Endothelial cell (in vitro differentiated cells): Measurements from ENCODE around the gene RGS2. TPM values are rescaled to one million over a fixed set of nuclear protein-coding genes. Genes with fewer than 3 reads are reported as not detected.

Experiments used
- DNase-seq: peaks from one replicate; pipeline ENCODE4 v3.0.0; 2021; ENCODE audit warnings: low spot score
- H3K27ac Mint-ChIP-seq: one replicate; pipeline ENCODE4 v1.8.0; 2021; ENCODE audit warnings: mixed read lengths, inconsistent platforms; ENCODE audit not compliant: unreplicated experiment
- H3K27me3 Mint-ChIP-seq: one replicate; pipeline ENCODE4 v1.8.0; 2021; ENCODE audit warnings: mild to moderate bottlenecking, moderate library complexity, mixed read lengths, inconsistent platforms; ENCODE audit not compliant: unreplicated experiment
- H3K36me3 Mint-ChIP-seq: one replicate; pipeline ENCODE4 v1.8.0; 2021; ENCODE audit warnings: mild to moderate bottlenecking, low read depth, mixed read lengths, inconsistent platforms; ENCODE audit not compliant: unreplicated experiment
- H3K4me1 Mint-ChIP-seq: one replicate; pipeline ENCODE4 v1.8.0; 2021; ENCODE audit warnings: mild to moderate bottlenecking, mixed read lengths, inconsistent platforms; ENCODE audit not compliant: unreplicated experiment
- H3K4me3 Mint-ChIP-seq: one replicate; pipeline ENCODE4 v1.8.0; 2021; ENCODE audit warnings: mild to moderate bottlenecking, mixed read lengths, inconsistent platforms; ENCODE audit not compliant: unreplicated experiment
- H3K9me3 Mint-ChIP-seq: one replicate; pipeline ENCODE4 v1.8.0; 2021; ENCODE audit warnings: mixed read lengths, inconsistent platforms; ENCODE audit not compliant: unreplicated experiment
- total RNA-seq: library from RNA; stranded (reverse); fragmentation: NEBNext Ultra II Directional; extraction: Animal tissue kit (Norgen Biotek cat#: 25700); gene quantifications from one replicate; pipeline ENCODE4 v1.2.1, GENCODE V29; 2021; ENCODE audit not compliant: unreplicated experiment
- TF ChIP-seq, protein P1 (sequence below): fragments of 200-600 bp; sonication (generic); IDR thresholded peaks from one replicate; pipeline ENCODE4 v1.5.0; 2021; ENCODE audit warnings: antibody characterized with exemption; ENCODE audit not compliant: unreplicated experiment

Gene RGS2
- total RNA-seq, 1 donor from 2014 or later: 4.7 TPM

DNA sequence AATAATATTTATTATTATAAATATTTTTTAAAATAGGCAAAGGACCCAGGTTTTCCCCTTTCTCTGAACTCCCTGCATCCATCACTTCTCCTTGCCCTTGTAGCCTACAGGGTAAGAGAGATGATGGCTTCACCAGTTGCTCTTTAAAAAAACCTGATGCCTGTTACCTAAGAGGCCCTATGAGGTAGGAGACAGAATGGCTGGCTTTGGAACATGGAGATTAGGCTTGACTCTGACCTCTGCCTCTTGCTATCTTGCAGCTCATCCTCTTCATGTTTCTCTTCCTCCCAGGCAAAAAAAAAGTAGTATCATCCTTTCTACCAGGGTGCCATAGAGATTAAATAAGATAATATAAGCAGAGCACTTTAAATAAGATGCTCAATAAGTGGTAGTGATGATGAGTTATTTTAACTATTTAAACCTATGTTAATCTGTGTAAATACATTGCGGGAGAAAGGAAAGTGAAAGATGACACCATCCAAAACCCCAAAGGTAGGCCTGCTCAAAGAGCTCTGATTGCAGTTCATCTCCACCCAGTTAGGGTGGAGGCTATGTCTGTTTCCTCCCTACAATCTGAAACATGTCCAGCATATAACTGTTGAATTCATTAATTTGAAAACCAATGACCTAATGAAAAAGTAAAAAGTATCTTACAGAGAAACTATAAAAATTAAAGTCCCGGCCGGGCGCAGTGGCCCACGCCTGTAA, 51.8 kb downstream of the RGS2 start:
- H3K4me1 Mint-ChIP-seq: no peaks in the 10 kb centered on the region
- no peaks in the 10 kb centered on the region for H3K27me3 Mint-ChIP-seq
- TF ChIP-seq, protein P1, sequence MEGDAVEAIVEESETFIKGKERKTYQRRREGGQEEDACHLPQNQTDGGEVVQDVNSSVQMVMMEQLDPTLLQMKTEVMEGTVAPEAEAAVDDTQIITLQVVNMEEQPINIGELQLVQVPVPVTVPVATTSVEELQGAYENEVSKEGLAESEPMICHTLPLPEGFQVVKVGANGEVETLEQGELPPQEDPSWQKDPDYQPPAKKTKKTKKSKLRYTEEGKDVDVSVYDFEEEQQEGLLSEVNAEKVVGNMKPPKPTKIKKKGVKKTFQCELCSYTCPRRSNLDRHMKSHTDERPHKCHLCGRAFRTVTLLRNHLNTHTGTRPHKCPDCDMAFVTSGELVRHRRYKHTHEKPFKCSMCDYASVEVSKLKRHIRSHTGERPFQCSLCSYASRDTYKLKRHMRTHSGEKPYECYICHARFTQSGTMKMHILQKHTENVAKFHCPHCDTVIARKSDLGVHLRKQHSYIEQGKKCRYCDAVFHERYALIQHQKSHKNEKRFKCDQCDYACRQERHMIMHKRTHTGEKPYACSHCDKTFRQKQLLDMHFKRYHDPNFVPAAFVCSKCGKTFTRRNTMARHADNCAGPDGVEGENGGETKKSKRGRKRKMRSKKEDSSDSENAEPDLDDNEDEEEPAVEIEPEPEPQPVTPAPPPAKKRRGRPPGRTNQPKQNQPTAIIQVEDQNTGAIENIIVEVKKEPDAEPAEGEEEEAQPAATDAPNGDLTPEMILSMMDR: no peak
- no peak overlapping the region for H3K27ac Mint-ChIP-seq
- no peak overlapping the region for H3K4me3 Mint-ChIP-seq
- no peaks in the 10 kb centered on the region for H3K36me3 Mint-ChIP-seq
- DNase-seq: no peak
- H3K9me3 Mint-ChIP-seq: no peaks in the 10 kb centered on the region

- Mint-ChIP-seq H3K4me3 (no peak overlapping the region), H3K36me3 (no peaks in the 10 kb centered on the region), H3K27me3 (no peaks in the 10 kb centered on the region), H3K27ac (no peak overlapping the region), H3K4me1 (no peaks in the 10 kb centered on the region), H3K9me3 (no peaks in the 10 kb centered on the region)
- DNase-seq: no peak
- TF ChIP-seq, protein P1: no peak
These were observed 53.0 kb downstream of the RGS2 start for GRCh38 chr1:192861860-192862259.

Other genes with a start within 250 kb of the RGS2 start
- gene RGS1, start 233.3 kb upstream of the RGS2 start, total RNA-seq: not detected
- gene RGS13, start 172.9 kb upstream of the RGS2 start, total RNA-seq: not detected